Lung (tissue), 12 donors: Measurements from ENCODE around the gene USP32. TPM values are rescaled to one million over a fixed set of nuclear protein-coding genes. Genes with fewer than 3 reads are reported as not detected.
"Not testable (repeated sequence)": the region's sequence is repeated elsewhere in the genome, so short reads cannot be mapped to it uniquely, and the experiment has no call there.

ENCODE experiments used
- ATAC-seq: fragments of 200-7000 bp; cut with Tn5 transposase; one replicate; pipeline ENCODE4 v1.9.1; 2020; ENCODE audit warnings: moderate number of reproducible peaks; ENCODE audit not compliant: insufficient read depth, low FRiP score
- DNase-seq, 3 donors: peaks; one replicate each; pipeline ENCODE4 v3.0.0-alpha.2; 2013 to 2017
- H3K27ac ChIP-seq, 2 donors: one replicate each; pipeline ENCODE4 v1.5.1; 2013; ENCODE audit warnings: mild to moderate bottlenecking in 2 of 2, moderate library complexity in 2 of 2, control low read depth in 1 of 2, inconsistent platforms in 1 of 2, low read depth in 1 of 2, low read length in 1 of 2
- H3K27me3 ChIP-seq, 3 donors: one replicate each; pipeline ENCODE4 v1.5.1; 2013; ENCODE audit warnings: low read length in 2 of 3; ENCODE audit not compliant: control insufficient read depth in 3 of 3, insufficient read depth in 3 of 3
- H3K36me3 ChIP-seq, 4 donors: one replicate each; pipeline ENCODE4 v1.5.1; 2013; ENCODE audit warnings: low read length in 4 of 4, mild to moderate bottlenecking in 1 of 4, moderate library complexity in 1 of 4; ENCODE audit not compliant: control insufficient read depth in 4 of 4, insufficient read depth in 4 of 4
- H3K4me1 ChIP-seq, 5 donors: one replicate each; pipeline ENCODE4 v1.5.1; 2013; ENCODE audit warnings: low read length in 5 of 5, mild to moderate bottlenecking in 2 of 5, moderate library complexity in 1 of 5; ENCODE audit not compliant: control insufficient read depth in 5 of 5, insufficient read depth in 5 of 5
- H3K4me3 ChIP-seq: one replicate; pipeline ENCODE4 v1.5.1; 2013; ENCODE audit warnings: mild to moderate bottlenecking, control low read depth, moderate library complexity
- H3K9ac ChIP-seq, 2 donors: one replicate each; pipeline ENCODE4 v1.5.1; 2013; ENCODE audit warnings: low read length in 2 of 2, control low read depth in 1 of 2; ENCODE audit not compliant: insufficient read depth in 1 of 2
- H3K9me3 ChIP-seq, 4 donors: one replicate each; pipeline ENCODE4 v1.5.1; 2013; ENCODE audit warnings: low read length in 3 of 4, mild to moderate bottlenecking in 1 of 4, moderate library complexity in 1 of 4; ENCODE audit not compliant: control insufficient read depth in 4 of 4, insufficient read depth in 3 of 4
- CTCF ChIP-seq: IDR thresholded peaks from 2 replicates; pipeline ENCODE4 v1.5.1; 2012; ENCODE audit warnings: mild to moderate bottlenecking; ENCODE audit errors: control extremely low read depth, extremely low read depth
- WGBS, 2 donors: extraction: QIAGEN DNeasy Blood & Tissue Kit; methylation state at CpG; one replicate each; pipeline ENCODE4 v1.1.7; 2013; 5-methylcytosine and 5-hydroxymethylcytosine counted together
- polyA plus RNA-seq, 2 donors: library from polyadenylated mRNA; stranded (reverse); fragments of 200-250 nt; gene quantifications; one replicate each; pipeline ENCODE4 v1.2.1, GENCODE V29; 2013
- total RNA-seq, 2 donors: library from RNA; depleted of rRNA in 1 of 2; stranded (reverse); fragments of >200 nt in 1 of 2; gene quantifications; one replicate each; pipeline ENCODE4 v1.2.1, GENCODE V29; 2014 to 2021
- donor health status: control.
- donor health status: control.
- donor health status: Bipolar disorder and iron deficiency.
- donor health status: healthy.
- donor health status: DM: yes; HTN: yes; CAD: no.

Gene USP32
- total and polyA plus RNA-seq, 4 donors: 18.2 to 96.6 (median 51.1) TPM

DNA sequence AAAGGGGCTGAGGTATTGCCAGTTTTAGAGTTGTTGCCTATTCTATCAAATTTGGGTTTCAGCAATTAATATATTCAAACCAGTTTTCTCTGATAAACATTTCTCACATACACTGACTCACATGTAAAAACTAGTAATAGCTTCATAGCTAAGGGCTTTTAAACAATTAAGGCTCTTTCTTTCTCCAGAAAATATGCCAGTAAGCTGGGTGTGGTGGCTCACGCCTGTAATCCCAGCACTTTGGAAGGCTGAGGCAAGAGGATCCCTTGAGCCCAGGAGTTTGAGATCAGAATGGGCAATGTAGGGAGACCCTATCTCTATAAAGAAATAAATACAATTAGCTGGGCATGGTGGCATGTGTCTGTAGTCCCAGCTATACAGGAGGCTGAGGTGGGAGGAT is 193.3 kb downstream of the USP32 start:
- H3K27ac ChIP-seq, DNase-seq, H3K4me3 ChIP-seq, H3K4me1 ChIP-seq, H3K9me3 ChIP-seq, H3K9ac ChIP-seq, ATAC-seq, H3K27me3 ChIP-seq: not testable (repeated sequence)
- peaks cover 2 to 11% (median 6%) of the 10 kb centered on the region in 4 donors for H3K36me3 ChIP-seq
- 90 to 95% methylated on average over 1 of the region's 1 CpG for WGBS, 2 donors

DNA sequence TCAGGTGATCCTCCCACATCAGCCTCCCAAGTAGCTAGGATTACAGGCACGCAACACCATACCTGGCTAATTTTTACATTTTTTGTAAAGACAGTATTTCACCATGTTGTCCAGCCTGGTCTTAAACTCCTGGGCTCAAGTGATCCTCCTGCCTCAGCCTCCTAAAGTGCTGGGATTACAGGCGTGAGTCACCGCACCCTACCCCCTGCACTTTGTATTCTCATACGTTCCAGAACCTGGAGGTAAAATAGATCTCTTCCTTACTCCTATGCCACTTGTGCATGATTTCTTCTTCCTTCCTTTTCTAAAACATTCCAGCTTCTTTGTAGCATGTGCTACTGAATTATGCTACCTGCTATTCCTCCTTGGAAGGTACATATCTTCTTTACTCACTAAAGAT is 197.8 kb downstream of the USP32 start:
- DNase-seq, H3K9ac ChIP-seq, H3K9me3 ChIP-seq, ATAC-seq, H3K4me1 ChIP-seq, H3K27me3 ChIP-seq, H3K4me3 ChIP-seq, H3K27ac ChIP-seq: not testable (repeated sequence)
- WGBS, 2 donors: 96 to 97% methylated on average over 4 of the region's 4 CpGs
- peaks cover 7 to 23% (median 13%) of the 10 kb centered on the region in 4 donors for H3K36me3 ChIP-seq

- ATAC-seq: no peak
- TF ChIP-seq CTCF: no peak
- WGBS, 2 donors: 98 to 99% methylated on average over 2 of the region's 2 CpGs
- Histone ChIP-seq H3K36me3 (peaks cover 7 to 23% (median 13%) of the 10 kb centered on the region in 4 donors), H3K4me3 (no peak overlapping the region), H3K9ac (no peak overlapping the region), H3K4me1 (no peaks in the 10 kb centered on the region), H3K27ac (no peak overlapping the region), H3K27me3 (no peaks in the 10 kb centered on the region), H3K9me3 (no peaks in the 10 kb centered on the region)
- no peak for DNase-seq
Measured at GRCh38 chr17:60193482-60193881, 198.5 kb downstream of the USP32 start.

DNA sequence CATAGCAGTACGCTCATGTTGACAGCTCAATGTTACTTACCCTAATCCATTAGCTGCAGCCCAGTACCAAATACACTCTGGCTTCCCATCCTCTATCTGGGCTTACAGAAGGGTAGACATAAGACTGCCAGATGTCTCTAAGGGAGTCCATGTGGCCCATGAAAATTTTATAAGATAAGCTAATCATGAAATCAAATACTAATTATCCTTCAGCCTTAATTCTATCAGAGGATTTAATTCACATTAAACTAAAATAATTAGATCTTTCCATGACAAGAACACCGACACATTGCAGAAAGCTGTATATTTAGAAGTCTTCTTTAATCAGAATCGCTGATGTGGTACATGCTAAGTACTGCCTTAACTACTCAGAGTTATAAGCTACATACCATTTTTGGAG is 198.9 kb downstream of the USP32 start:
- not testable (repeated sequence) for DNase-seq, H3K9ac ChIP-seq, ATAC-seq, H3K4me3 ChIP-seq, H3K4me1 ChIP-seq, H3K9me3 ChIP-seq, H3K27me3 ChIP-seq, H3K27ac ChIP-seq
- peaks cover 7 to 19% (median 12%) of the 10 kb centered on the region in 4 donors for H3K36me3 ChIP-seq
- whole genome bisulfite sequencing, 2 donors: 96% methylated on average over 3 of the region's 3 CpGs

DNA sequence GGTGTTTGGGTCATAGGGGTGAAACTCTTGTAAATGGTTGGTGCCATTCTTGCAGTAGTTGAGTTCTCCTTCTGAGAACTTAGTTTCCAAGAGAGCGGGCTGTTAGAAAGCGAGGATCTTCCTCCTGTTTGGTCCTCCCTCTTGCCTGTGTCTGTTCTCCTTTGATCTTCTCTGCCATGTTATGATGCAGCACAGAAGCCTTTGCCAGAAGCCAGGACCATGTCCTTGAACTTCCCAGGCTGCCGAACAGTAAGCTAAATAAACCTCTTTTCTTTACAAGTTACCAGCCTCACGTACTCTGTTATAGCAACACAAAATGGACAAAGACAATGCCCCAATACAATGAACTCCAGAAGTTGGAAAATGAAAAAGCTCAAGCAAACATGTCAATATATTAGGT is 201.9 kb downstream of the USP32 start:
- not testable (repeated sequence) for H3K9me3 ChIP-seq, H3K27ac ChIP-seq, H3K27me3 ChIP-seq, H3K9ac ChIP-seq, ATAC-seq, H3K4me1 ChIP-seq, H3K4me3 ChIP-seq, DNase-seq
- peaks cover 11 to 20% (median 12%) of the 10 kb centered on the region in 4 donors for H3K36me3 ChIP-seq
- WGBS, 2 donors: 89 to 94% methylated on average over 4 of the region's 4 CpGs
